Inflammatory macrophage treated with lipopolysaccharide for 1 hour (primary cell): ENCODE results near the gene KHDC4.
"Not testable (repeated sequence)": the region's sequence is repeated elsewhere in the genome, so short reads cannot be mapped to it uniquely, and the experiment has no call there.

ENCODE experiments used
- DNase-seq, 2 donors: peaks; one replicate each; pipeline ENCODE4 v3.0.0-alpha.2; 2020 to 2022

The KHDC4 gene

DNA sequence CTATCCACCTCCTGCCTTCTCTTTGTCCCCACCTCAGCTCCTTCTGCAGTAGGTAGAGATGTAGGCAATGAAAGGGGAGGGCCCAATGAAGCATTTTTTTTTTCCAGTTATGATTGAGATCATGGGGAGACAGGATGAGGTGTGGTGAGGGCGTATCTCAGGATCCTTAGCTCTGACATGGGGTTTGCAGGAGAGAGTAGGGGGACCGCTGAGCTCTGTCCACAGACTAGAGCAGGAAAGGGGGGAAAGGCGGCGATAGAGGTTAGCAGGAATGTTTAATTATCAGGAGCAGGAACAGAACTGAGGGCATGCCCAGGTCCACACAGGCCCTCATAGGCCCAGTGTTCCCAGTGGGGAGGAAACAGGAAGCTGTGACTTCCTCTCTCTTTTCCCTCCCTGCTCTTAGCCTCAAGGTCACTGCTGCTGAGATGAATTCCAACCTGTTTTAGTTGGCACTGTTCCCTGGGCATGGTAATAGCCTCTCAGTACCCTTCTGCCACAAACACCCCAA is 6.3 kb upstream of the KHDC4 start:
- peak; percentile 42 to 45 for DNase-seq

- DNase-seq, result peak in 1 of 2 donors; percentile 63
Observed at GRCh38 chr1:155938220-155938627, 4.0 kb upstream of the KHDC4 start.

DNA sequence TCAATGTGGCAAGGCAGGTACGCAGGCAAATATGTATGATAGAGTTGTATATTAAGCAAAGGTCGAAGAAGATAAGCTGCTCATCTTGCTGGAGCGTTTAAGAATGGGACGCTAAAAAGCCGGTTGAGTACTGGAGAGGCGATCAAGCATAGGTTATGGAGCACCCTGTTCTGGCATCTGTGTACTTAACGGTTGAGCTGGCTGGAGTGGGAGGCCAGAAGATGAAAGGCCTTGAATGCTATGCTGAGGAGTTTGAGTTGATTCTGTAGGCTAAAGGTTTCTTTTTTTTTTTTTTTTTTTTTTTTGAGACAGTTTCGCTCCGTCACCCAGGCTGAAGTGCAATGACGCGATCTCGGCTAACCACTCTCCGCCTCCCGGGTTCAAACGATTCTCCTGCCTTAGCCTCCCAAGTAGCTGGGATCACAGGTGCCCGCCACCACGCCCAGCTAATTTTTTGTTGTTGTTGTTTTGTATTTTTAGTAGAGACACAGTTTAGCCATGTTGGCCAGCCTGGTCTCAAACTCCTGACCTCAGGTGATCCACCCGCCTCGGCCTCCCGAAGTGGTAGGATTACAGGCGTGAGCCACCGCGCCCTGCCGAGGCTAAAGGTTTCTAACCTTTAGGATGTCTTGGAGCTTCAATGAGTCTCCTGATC is 850 bp upstream of the KHDC4 start:
- DNase-seq, result no peak

DNA sequence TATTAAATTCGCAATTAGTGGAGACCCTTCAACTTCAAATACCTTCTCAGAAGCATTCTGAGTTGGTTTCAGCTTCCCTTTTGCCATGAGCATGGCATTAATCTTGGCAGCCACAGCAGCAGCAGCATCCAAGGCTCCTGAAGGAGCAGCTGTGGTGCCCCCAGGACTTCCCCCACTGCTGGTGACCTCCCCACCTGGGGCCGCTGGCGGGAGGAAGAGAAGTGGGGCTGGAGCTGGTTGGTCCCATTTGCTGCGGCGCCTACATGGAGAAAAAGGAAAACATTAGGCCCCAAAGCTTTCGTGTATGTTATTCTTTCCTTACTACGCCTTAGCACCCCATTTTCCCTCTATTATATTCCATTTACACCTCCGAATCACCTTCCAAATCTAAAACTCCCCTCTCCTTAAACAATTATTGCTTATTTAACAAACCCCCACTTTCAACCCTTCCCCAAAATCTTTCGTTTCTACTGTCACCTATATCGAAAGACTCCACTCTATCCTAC is 569 bp downstream of the KHDC4 start:
- no peak for DNase-seq

DNA sequence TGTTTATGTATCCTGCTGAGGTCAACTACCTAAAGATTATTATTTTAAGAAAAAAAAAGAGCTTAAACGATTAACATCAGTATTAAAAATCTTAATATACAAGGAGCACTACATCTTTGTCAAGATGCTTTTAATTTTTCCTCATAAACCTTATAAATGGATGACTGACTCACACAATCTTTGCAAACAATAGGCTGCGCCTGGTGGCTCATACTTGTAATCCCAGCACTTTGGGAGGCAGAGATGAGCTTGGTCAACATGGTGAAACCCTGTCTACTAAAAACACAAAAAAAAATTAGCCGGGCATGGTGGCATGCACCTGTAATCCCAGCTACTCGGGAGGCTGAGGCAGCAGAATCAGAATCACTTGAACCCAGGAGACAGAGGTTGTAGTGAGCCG is 1.7 kb downstream of the KHDC4 start:
- DNase-seq, result no peak

DNA sequence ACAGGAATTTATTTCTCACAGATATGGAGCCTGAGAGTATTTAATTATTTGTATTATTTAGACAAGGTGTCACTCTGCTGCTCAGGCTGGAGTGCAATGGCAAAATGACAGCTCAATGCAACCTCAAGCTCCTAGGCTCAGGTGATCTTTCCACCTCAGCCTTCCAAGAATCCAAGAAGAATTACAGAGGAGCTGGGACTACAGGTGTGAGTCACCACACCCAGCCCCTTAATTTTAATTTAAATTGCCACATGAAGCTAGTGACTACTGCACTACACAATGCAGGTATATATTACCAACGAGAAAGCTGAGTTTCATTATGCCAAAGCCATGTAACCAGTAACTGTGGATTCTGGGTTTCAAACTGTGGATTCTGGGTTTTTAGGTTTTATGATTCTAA is 2.1 kb downstream of the KHDC4 start:
- DNase-seq, result no peak

DNA sequence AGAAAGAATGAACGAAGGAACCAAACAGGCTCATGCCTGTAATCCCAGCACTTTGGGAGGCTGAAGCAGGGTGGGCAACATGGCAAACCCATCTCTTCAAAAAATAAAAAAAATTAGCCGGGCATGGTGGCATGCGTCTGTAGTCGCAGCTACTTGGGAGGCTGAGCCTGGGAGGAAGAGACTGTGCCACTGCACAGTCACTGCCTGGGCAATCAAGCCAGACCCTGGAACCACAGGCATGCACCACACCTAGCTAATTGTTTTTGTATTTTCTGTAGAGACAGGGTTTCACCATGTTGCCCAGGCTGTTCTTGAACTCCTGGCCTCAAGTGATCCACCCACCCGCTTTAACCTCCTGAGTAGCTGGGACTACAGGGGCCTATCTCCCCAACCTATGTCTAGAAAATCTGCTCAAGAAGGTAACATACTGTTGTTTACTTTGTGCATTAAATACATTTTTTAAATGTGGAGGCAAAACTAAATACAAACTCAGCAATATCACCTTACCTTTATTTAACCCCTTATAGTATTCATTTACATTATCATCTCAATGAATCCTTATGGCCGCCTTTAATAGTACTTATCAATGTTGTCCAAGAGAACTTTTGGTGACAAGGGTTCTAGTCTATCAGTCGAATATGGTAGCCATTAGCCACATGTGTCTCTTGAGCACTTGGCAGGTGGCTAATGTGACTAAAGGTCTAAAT is 2.7 kb downstream of the KHDC4 start:
- no peak for DNase-seq

DNA sequence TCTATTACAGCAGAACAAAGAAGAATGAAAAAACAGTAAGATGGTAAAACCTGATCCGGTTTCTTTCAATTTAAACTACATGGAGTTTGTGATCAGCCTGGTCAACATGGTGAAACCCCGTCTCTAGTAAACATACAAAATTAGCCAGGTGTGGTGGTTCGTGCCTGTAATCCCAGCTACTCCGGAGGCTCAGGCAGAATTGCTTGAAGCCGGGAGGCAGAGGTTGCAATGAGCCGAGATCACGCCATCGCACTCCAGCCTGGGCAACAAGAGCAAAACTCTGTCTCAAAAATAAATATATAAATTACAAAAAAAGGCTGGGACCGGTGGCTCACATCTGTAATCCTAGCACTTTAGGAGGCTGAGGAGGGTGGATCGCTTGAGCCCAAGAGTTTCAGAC is 3.5 kb downstream of the KHDC4 start:
- not testable (repeated sequence) for DNase-seq

GRCh38 chr1:155929057-155929456 is 5.2 kb downstream of the KHDC4 start:
- DNase-seq, result no peak

DNA sequence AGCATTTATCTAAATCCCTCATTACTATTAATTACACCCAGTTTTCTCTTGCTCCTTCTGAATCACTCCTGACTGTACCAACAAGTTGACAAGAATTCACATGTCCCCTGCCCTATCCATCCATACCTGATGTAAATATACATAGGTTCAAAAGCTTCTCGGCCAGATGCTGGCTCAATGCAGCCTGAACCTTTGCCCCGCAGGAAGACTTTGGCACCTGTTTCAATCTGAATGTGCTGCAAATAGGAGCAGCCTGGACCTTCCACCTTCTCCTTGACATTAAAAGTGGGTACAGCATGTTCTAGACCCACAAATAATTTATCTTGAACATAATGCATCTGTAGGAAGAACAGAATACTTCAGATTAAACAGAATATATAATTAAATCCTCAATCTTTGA is 8.7 kb downstream of the KHDC4 start:
- DNase-seq, result no peak

DNA sequence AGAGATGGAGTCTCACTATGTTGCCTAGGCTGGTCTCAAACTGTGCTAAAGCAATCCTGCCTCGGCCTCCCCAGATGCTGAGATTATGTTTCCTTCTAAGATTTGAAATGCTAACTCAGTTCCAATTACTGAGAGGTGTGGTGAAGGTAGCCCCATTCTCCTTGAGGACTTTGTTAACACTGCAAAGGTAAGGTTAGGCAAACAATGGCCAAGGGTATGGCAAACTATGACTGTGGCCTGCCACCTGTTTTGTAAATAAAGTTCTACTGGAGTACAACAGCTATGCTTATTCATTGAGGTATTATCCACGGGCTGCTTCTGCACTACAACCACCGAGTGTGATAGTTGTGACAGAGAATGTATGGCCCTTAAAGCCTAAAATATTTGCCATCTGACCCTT is 13.5 kb downstream of the KHDC4 start:
- DNase-seq, result no peak

GRCh38 chr1:155919801-155920200 is 14.4 kb downstream of the KHDC4 start:
- no peak for DNase-seq

DNA sequence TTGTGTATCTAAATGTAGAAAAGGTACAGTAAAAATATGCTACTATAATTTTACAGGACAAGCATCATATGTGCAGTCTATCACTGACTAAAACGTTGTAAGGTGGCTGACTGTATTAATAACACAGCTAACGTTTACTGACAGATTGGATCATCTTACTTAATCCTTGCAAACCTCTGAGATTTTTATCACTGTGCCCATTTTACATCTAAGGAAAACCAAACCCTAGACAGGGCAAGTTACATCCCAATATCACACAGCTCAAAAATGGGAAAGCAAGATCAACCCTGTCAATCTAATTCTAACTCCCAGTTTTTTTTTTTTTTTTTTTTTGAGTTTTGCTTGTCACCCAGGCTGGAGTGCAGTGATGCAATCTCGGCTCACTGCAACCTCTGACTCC is 15.6 kb downstream of the KHDC4 start:
- no peak for DNase-seq

DNA sequence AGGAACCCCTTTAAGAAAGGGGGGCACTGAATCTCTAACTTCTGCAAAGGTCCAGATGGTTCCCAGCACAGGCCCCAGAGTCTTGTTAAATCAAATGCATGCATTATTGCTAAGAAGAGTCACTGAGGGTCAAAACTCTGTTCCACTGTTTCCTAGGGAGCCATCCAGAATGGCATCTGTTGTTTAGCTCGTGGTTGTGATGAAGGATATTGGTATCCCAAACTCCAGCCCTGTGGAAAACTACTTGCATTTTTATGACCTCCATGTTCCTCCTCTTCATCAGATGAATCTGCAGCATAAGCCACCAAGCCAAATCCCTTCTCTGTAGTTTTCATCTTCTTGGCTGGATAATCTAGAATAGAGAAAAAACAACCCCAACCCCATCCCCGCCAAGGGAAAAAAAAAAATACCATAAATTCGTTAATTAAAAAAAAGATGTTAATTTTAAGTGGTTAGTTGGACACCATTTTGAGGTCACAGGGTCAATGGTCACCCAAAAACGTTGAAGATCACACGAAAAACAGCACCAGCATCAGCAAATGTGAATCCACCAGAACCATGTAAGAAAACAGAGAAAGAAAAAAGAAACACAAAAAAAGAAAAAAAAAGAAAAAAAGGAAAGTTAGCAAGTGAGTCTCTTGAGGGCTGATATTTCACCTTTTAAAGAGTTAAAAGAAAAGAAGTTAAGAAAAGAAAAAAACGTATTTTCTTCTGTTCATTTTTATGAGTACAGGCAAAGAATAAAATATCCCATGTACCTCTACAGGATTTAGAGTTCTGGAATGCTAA is 20.1 kb downstream of the KHDC4 start:
- DNase-seq, result no peak

DNA sequence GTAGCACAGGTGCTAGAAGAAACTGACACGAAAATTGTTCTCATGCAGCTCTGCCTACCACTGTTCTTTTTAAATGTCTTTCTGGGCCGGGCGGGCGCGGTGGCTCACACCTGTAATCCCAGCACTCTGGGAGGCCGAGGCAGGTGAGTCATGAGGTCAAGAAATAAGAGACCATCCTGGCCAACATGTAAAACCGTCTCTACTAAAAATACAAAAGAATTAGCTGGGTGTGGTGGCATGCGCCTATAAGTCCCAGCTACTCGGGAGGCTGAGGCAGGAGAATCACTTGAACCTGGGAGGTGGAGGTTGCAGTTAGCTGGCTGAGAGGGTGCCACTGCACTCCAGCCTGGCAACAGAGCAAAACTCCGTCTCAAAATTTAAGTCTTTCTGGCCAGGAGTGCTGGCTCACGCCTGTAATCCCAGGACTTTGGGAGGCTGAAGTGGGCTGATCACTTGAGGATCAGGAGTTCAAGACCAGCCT is 22.1 kb downstream of the KHDC4 start:
- DNase-seq, result no peak

DNA sequence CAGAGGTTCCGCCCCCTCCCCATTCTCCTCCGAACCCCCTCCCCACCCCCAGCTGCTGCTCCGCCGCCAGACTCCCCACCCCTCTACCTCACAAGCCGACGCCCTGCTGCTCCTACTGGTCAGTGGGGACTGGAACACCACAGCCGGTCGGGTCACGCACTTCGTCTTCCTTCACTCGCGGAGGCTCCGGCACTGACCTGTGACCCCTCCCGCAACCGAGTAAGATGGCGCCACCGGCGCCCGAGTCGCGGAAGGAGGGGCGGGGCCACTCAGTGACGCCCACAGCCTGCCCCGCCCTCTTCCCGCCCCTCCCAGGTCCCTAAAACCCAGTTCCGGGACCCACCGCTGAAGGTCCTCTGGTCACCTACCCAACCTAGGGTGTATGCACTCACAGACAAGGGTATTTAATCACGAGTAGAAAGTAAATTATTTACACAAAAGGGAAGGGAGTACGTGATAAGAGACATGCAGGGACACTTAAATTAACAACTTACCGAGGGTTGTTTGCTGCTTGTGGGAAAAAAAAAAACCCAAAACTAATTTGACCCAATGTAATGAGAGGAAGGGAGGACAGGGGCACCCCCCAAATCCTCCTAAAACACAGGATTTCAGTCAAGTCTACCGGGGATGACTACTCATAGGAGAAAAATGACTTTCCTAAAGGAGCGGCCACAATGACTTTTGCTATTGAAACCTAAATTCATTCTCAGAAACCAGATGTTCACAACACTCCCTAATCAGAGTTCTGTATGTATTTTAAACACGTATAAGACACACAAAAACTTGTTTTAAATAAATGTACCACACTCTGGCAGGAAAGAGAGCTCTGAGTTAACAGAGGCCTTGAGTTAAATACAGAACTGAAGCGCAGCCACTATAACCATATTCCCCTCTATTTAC is 22.8 kb downstream of the KHDC4 start, which contains the start of gene RIT1:
TSS of gene RIT1 (minus strand) at position 194 of the 900 bp plus-strand sequence. CDS start 588 bp downstream, outside the sequence.
- DNase-seq, result peak; percentile 82 to 93

- DNase-seq, result peak in 1 of 2 donors; percentile 26
Observed at GRCh38 chr1:155910621-155911121, 23.5 kb downstream of the KHDC4 start.

- DNase-seq, result peak; percentile 78 to 79
Observed at GRCh38 chr1:155909894-155910293, 24.3 kb downstream of the KHDC4 start.

- DNase-seq, result no peak
Observed at GRCh38 chr1:155904261-155904660, 30.0 kb downstream of the KHDC4 start.

GRCh38 chr1:155900161-155900560 is 34.1 kb downstream of the KHDC4 start:
- no peak for DNase-seq

GRCh38 chr1:155899683-155900082 is 34.5 kb downstream of the KHDC4 start:
- DNase-seq, result no peak

GRCh38 chr1:155898888-155899287 is 35.3 kb downstream of the KHDC4 start:
- DNase-seq, result no peak
